Measurements from ENCODE around the gene RAB25.

- no peak for TF ChIP-seq CTCF (IDR thresholded peaks at IDR 0.05)
- no peak for TF ChIP-seq TCF7L2 (IDR thresholded peaks at IDR 0.05; ENCODE audit: low read depth, low read length)
- no peak for TF ChIP-seq POLR2AphosphoS5 (IDR thresholded peaks at IDR 0.05; ENCODE audit: low read depth, low read length)
- TF ChIP-seq REST (IDR thresholded peaks at IDR 0.05; ENCODE audit: insufficient read depth in 1 of 2, low read depth in 2 of 2, low read length in 1 of 2), result no peak
- no peak for TF ChIP-seq SIN3A (IDR thresholded peaks at IDR 0.05; ENCODE audit: borderline replicate concordance, insufficient read depth, low read depth, low read length)
These were observed 38.3 kb downstream of the RAB25 start for GRCh38 chr1:156099282-156099681.
